SK-N-SH (cell line): Measurements from ENCODE around the gene PRL.

Experiments used
- CTCF ChIP-seq: fragments of 200-600 bp; sonication (generic); IDR thresholded peaks from 2 replicates; pipeline ENCODE4 v1.6.1; 2017; ENCODE audit warnings: antibody characterized with exemption, mild to moderate bottlenecking, moderate library complexity
- MAX ChIP-seq: IDR thresholded peaks from 2 replicates; pipeline ENCODE4 v1.4.0; 2012; ENCODE audit warnings: low read depth
- TAF1 ChIP-seq: IDR thresholded peaks from 2 replicates; pipeline ENCODE4 v1.6.1; 2012; ENCODE audit warnings: low read depth, mild to moderate bottlenecking, low read length, moderate library complexity, borderline replicate concordance

DNA sequence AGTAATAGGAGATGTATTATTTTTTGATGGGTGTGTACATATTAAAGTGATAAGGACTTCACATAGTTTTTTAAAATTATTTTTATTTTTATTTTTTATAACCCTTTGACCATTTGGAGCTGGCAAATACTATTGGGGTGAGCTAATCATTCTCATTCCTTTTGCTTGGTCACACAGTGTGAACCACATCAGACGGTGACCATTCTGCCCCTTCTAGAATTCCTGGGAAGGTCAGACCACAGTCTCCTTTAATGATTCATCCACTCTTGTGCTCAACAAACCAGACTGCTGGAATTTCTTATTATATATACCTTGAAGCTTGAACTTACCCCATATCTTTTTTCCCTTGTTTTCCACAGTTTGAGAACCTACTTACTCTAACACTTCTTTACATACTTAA is 23.9 kb upstream of the PRL start:
- TF ChIP-seq CTCF (no peak), TAF1 (0 out of 2 replicates have a peak, but pooled peaks have one; percentile 17), MAX (0 out of 2 replicates have a peak, but pooled peaks have one; percentile 33)
